HG03432 (cell line): ENCODE data around the gene ADARB2.

Source experiments
- ATAC-seq: cut with Tn5 transposase; IDR thresholded peaks from one replicate; pipeline ENCODE4 v1.9.1; 2021; ENCODE audit warnings: mild to moderate bottlenecking, moderate library complexity; ENCODE audit not compliant: unreplicated experiment

ADARB2 gene

DNA sequence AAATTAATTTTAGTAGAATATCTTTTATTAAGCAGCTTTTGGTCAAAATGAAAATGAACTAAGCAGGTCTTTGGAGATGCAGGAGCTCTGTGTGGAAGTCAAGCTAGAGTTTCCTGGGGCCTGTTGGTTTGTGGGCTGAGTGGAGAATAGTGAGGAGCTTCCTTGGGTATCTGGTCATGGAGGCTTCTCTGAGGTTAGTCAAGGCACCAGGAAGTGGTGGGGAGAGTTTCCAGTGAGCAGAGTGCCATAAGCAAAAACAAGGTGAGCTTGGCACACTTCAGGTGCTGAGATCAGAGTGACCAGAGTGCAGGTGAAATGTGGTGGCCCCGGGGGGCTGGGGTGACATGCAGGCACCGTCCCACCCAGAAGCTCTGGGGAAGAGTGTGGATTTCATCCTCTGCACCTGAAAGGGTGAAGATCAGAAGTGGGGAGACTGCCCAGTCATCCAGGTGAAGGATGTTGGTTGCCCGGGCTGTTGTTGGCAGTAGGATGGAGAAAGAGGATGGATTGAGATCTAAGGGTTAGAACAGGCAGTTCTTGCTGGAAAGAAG, 603.8 kb downstream of the ADARB2 start:
- no peak for ATAC-seq

DNA sequence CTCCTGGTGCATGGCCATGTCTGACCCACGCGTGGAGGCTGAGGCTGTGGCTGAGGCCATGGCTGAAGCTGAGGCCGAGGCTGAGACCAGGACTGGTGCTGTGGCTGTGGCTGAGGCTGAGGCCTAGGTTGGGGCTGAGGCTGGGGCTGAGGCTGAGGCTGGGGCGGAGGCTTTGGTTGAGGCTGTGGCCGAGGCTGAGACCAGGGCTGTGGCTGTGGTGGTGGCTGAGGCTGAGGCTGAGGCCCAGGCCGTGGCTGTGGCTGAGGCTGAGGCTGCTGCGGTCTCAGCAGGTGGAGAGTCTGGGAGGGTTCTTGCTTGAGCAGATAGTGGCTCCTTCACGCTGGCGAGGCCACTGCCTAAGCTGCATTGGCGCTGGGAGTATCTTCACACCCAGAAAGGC, 604.7 kb downstream of the ADARB2 start:
- ATAC-seq = no peak

DNA sequence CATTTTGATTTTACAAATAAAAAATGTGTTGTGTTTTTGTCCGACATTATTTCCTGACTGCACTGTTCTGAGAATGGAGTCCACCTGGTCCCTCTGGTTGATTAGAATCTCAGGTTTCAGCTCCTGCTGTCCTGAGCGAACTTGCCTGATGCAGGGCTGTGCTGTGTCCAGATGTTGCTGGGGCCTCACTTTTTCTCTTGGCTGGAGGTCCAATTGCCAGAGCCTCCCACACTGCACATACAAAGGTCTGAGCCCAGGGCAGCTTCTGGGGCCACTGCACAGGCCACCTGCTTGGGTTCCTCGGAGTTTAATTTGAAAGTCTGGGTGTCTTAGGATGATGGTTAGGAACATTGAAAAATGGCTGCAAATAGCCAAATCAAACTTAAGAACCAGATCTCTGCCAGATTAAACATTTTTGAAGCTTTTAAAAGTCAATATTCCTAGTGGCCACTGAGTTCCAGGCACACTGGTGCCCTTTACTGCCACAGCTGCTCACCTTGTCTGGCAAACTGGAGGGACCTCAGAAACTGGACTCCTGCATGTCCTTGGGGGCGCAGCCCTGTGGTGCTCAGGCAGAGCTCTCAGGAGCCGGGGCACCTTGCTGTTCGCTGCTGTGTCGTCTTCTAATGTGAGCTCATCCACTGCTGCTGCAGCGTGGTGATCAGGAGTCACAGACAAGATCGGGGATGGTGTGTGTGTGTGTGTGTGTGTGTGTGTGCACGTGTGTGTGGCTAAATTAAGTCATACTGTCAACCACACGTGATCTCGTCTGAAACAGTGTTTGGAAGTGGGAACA, 606.1 kb downstream of the ADARB2 start:
- ATAC-seq = no peak

DNA sequence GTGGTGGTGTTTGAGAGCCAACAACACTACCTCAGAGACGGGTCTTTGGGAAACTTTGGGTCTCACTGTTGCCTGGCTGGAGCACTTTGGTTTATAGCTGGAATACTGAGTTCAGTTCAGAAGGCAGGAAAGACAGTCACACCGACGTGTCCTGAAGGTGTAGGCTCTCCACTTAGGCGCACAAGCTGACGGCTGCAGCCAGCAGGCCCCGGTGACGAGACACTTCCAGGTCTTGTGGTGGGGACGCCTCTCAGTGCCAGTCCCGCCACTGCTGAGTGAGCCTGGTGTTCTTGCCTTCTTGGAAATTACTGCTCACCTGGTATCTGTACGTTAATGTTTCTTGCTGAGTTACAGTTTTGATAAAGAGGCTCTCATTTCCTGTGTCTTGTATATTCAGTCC, 607.1 kb downstream of the ADARB2 start:
- ATAC-seq = no peak

DNA sequence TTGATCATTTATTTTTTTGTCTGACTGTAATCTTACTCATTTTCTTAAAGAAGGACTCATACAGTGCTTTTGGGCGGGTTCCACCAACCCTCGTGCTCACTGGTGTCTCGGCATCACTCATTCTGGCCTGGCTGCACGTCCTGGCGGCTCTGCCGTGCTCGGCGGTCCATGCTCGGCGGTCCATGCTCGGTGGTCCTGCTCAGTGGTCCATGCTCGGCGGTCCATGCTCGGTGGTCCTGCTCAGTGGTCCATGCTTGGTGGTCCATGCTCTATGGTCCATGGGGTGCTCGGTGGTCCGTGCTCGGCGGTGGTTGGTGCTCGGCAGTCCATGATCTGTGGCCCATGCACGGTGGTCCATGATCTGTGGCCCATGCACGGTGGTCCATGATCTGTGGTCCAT, 608.7 kb downstream of the ADARB2 start:
- ATAC-seq = no peak

DNA sequence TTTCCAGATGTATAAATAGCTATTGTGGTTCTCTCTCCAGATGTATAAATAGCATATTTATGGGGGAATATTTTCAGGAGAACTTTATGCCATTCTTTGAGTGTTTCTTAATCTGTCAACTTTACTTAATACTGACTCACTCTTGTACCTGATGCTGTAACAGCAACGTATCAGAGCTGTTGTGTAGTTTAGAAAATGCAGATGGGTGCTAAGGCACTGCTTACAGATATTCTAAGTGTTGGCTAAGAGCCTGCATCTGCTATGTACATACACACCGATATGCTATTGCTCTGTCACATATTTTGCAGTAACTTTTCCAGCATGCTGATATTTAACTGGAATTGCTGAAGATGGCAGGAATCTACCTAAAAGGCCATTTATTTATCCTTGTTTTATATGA, 609.2 kb downstream of the ADARB2 start:
- no peak for ATAC-seq

DNA sequence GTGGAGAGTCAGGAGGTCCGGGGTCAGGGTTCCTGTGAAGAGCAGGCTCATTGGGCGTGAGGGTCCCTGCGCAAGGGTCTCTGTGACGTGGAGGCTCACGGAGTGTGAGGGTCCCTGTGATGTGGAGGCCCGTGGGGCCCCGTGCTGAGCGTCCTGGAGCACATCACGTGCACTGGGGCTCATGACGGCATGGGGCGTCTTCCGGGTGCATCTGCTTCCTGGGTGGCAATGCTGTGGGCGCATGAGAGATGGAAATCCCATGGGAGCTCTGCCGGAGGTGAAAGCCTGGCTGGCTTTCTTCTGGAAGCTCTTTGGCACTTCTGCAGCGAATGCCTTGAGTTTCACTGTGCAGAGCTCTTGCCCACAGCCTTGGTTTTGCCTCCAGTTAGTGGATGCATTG, 609.7 kb downstream of the ADARB2 start:
- ATAC-seq = no peak
